Hair follicle dermal papilla cell (primary cell): ENCODE results near the gene TNNI3. TPM values are rescaled to one million over a fixed set of nuclear protein-coding genes. Genes with fewer than 3 reads are reported as not detected.

Experiments
- small RNA-seq: library from RNA; depleted of rRNA; stranded (forward); fragments of <200 nt; gene quantifications from one replicate; pipeline ENCODE3, GENCODE V24; 2012
- total RNA-seq: library from RNA; depleted of rRNA; stranded (reverse); fragments of >200 nt; gene quantifications from 2 replicates; pipeline ENCODE4 v1.2.3, GENCODE V29; 2012

Gene TNNI3
- total RNA-seq: not detected in 2 replicates

GRCh38 chr19:55157064-55157908, at the start of gene TNNI3:
TNNI3 (minus strand) TSS chr19:55157732; CDS start chr19:55157589, 143 bp downstream.

GRCh38 chr19:55179606-55180484, 22.3 kb upstream of the TNNI3 start, which contains the start of gene SYT5:
SYT5 (minus strand) TSS chr19:55180289; CDS start chr19:55179041, 1,248 bp downstream.

GRCh38 chr19:55166530-55167268, 9.2 kb upstream of the TNNI3 start, which contains the start of gene DNAAF3:
DNAAF3 (minus strand) TSS chr19:55166613; CDS start chr19:55166413, 200 bp downstream.

GRCh38 chr19:55149078-55150003, 8.2 kb downstream of the TNNI3 start, which contains the start of gene TNNT1:
TNNT1 (minus strand) TSS chr19:55149206; CDS start chr19:55147157, 2,049 bp downstream.

GRCh38 chr19:55116859-55117662, 40.5 kb downstream of the TNNI3 start, which contains the start of gene PPP1R12C:
PPP1R12C (minus strand) TSS chr19:55117637; CDS start chr19:55117543, 94 bp downstream.

Small RNAs within 50 kb of the gene (small RNA-seq; reads per million reads assigned to genes)
- not detected for gene MIR7975
- not detected for gene RF01210

Other genes with a start within 250 kb of the TNNI3 start
- not detected in 2 replicates for gene NLRP7, start 210.2 kb downstream of the TNNI3 start, total RNA-seq
- gene NLRP2, start 191.4 kb downstream of the TNNI3 start, total RNA-seq: under 0.01 TPM in 1 of 2 replicates, not detected in the other
- gene GP6, start 119.5 kb downstream of the TNNI3 start, total RNA-seq: not detected in 2 replicates
- 8.4 and 12.6 TPM in 2 replicates for gene RDH13, start 94.6 kb downstream of the TNNI3 start, total RNA-seq
- 0.36 and 0.65 TPM in 2 replicates for gene EPS8L1, start 81.9 kb downstream of the TNNI3 start, total RNA-seq
- gene PPP1R12C, start 40.1 kb downstream of the TNNI3 start, total RNA-seq: 57.2 and 64.6 TPM in 2 replicates
- 0.65 and 0.97 TPM in 2 replicates for gene TNNT1, start 8.5 kb downstream of the TNNI3 start, total RNA-seq
- gene DNAAF3, start 8.9 kb upstream of the TNNI3 start, total RNA-seq: 0.24 TPM in 1 of 2 replicates, not detected in the other
- gene SYT5, start 22.6 kb upstream of the TNNI3 start, total RNA-seq: not detected in 2 replicates
- 1.1 and 1.2 TPM in 2 replicates for gene PTPRH, start 51.8 kb upstream of the TNNI3 start, total RNA-seq
- gene TMEM86B, start 71.0 kb upstream of the TNNI3 start, total RNA-seq: 1.6 and 3.6 TPM in 2 replicates
- 42.9 and 47.7 TPM in 2 replicates for gene PPP6R1, start 101.3 kb upstream of the TNNI3 start, total RNA-seq
- 23.4 and 28.8 TPM in 2 replicates for gene HSPBP1, start 122.4 kb upstream of the TNNI3 start, total RNA-seq
- 4.9 and 5.1 TPM in 2 replicates for gene BRSK1, start 126.3 kb upstream of the TNNI3 start, total RNA-seq
- not detected in 2 replicates for gene TMEM150B, start 167.6 kb upstream of the TNNI3 start, total RNA-seq
- 6.5 and 8.0 TPM in 2 replicates for gene KMT5C, start 182.1 kb upstream of the TNNI3 start, total RNA-seq
- gene COX6B2, start 197.0 kb upstream of the TNNI3 start, total RNA-seq: not detected in 2 replicates
- gene GARIN5B, start 205.5 kb upstream of the TNNI3 start, total RNA-seq: not detected in 2 replicates
- 1.8 and 3.9 TPM in 2 replicates for gene IL11, start 212.7 kb upstream of the TNNI3 start, total RNA-seq
- not detected in 2 replicates for gene TMEM190, start 219.1 kb upstream of the TNNI3 start, total RNA-seq
- 0.16 TPM in 1 of 2 replicates, not detected in the other for gene TMEM238, start 226.6 kb upstream of the TNNI3 start, total RNA-seq
- gene RPL28, start 228.2 kb upstream of the TNNI3 start, total RNA-seq: 184 and 254 TPM in 2 replicates